IPS-20b (cell line): ENCODE results near the gene DMRTC1.
"Not testable (repeated sequence)": the region's sequence is repeated elsewhere in the genome, so short reads cannot be mapped to it uniquely, and the experiment has no call there.

Experiments
- H3K27ac ChIP-seq: one replicate; pipeline ENCODE4 v1.5.1; 2013; ENCODE audit warnings: low read length
- H3K27me3 ChIP-seq: 2 replicates; pipeline ENCODE4 v1.6.1; 2013; ENCODE audit warnings: mild to moderate bottlenecking, low read length, inconsistent platforms; ENCODE audit not compliant: insufficient read depth
- H3K36me3 ChIP-seq: 2 replicates; pipeline ENCODE4 v1.6.1; 2013; ENCODE audit warnings: low read depth, mild to moderate bottlenecking, inconsistent platforms, low read length, moderate library complexity; ENCODE audit not compliant: insufficient read depth
- H3K4me1 ChIP-seq: 2 replicates; pipeline ENCODE4 v1.6.1; 2013; ENCODE audit warnings: mild to moderate bottlenecking, control low read depth, inconsistent platforms, low read length, moderate library complexity; ENCODE audit not compliant: insufficient read depth
- H3K4me3 ChIP-seq: 2 replicates; pipeline ENCODE4 v1.5.1; 2013; ENCODE audit warnings: mild to moderate bottlenecking, low read length, inconsistent platforms
- H3K9ac ChIP-seq: 2 replicates; pipeline ENCODE4 v1.6.1; 2013; ENCODE audit warnings: low read depth, mild to moderate bottlenecking, inconsistent platforms, low read length, moderate library complexity
- H3K9me3 ChIP-seq: 2 replicates; pipeline ENCODE4 v1.6.1; 2013; ENCODE audit warnings: mild to moderate bottlenecking, low read depth, low read length, inconsistent platforms; ENCODE audit not compliant: insufficient read depth

Gene DMRTC1, protein sequence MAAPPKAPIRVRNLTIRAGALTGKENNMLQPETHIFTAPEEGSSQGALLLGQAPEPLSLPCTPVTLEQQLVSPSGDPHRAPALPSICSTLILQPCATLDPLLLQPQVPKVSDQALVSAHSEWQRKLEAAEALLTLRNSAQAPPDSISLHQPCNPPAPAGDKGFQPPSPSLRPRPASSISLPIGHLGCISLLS

DNA sequence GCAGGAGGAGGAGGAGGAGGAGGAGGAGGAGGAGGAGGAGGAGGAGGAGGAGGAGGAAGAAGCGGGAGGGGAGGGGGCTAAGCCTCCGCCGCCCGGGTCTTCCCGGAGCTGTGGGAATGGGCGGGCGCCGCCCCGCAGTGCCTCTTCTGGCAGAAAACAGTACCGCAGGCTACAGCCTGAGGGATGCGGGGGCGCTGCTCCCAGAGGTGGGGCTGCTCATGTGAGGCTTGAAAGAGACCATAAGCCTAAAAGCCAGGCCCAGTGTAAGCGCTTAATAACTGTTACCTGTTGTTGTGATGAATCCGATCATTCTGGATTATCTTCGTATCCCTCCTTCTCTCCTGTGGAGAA lies at the start of gene DMRTC1:
Gene DMRTC1, minus strand, starts transcription at position 19 of the 351 bp plus-strand sequence. CDS start 68,143 bp downstream, outside the sequence.
- H3K9me3 ChIP-seq, H3K27ac ChIP-seq, H3K27me3 ChIP-seq, H3K9ac ChIP-seq, H3K36me3 ChIP-seq, H3K4me1 ChIP-seq, H3K4me3 ChIP-seq: not testable (repeated sequence)

- not testable (repeated sequence) for H3K4me1 ChIP-seq, H3K27me3 ChIP-seq, H3K9me3 ChIP-seq, H3K27ac ChIP-seq, H3K9ac ChIP-seq, H3K4me3 ChIP-seq, H3K36me3 ChIP-seq
Observed at GRCh38 chrX:72980894-72981469, 37.3 kb upstream of the DMRTC1 start.

GRCh38 chrX:72974885-72975284 lies 31.2 kb upstream of the DMRTC1 start:
- H3K27ac ChIP-seq, H3K9ac ChIP-seq, H3K27me3 ChIP-seq, H3K9me3 ChIP-seq, H3K36me3 ChIP-seq, H3K4me3 ChIP-seq, H3K4me1 ChIP-seq: not testable (repeated sequence)

DNA sequence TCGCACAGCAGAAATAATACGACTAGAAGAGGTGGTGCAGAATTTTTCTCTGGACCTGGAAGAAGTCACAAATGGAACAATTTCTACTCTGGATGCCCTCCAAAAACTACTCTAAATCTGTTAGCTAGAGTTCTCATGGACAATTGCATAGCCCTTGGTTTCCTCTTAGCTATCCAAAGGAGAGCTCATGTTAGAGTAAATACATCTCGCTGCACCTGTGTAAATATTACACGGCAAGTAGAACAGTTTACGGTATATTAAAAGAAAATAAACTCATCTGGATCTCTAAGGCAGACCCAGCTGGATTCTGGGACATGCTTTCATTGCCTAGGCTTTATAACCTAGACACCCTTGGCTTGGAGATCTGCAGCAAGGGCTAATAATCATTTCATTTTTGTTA lies 28.2 kb upstream of the DMRTC1 start:
- not testable (repeated sequence) for H3K36me3 ChIP-seq, H3K4me1 ChIP-seq, H3K9ac ChIP-seq, H3K9me3 ChIP-seq, H3K27ac ChIP-seq, H3K27me3 ChIP-seq, H3K4me3 ChIP-seq

GRCh38 chrX:72959971-72960370 lies 16.3 kb upstream of the DMRTC1 start:
- H3K4me1 ChIP-seq, result not testable (repeated sequence)

DNA sequence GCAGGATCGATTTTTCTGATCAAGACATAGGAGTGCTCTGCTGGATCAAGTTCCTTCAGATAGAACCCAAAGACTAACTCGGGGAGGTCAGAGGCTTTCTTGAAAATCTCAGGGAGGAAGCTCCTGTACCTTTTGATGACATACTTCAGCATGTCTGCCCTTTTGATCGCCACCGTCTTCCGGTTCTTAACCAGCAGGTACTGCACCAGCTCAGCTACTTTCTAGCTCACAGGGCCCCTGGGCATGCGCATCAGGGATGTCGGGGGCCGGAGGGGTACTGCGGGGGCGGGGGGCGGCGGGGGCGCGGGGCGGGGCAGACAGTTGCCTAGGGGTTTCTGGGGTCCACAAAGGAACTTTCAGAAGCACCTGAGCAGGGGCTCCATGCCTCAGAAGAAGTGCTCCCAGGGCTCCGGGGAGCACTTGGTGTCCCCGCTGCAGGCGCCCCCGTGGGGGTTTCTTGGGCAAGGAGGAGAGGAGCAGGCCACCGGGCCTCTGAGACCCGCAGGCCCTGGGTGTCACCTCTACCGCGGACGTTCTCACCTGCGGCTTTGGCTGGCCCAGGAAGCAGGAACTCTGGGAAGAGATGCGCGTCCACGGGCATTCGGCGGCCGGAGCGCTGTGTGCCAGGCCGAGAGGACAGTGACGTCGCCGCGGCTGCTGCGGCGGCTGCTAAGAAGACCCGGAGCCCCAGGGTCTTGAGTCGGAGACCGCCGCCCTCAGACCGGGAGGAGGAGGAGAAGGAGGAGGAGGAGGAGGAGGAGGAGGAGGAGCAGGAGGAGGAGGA lies 410 bp downstream of the DMRTC1 start:
- not testable (repeated sequence) for H3K4me1 ChIP-seq, H3K9ac ChIP-seq, H3K36me3 ChIP-seq, H3K4me3 ChIP-seq, H3K27ac ChIP-seq, H3K9me3 ChIP-seq, H3K27me3 ChIP-seq

More at GRCh38 chrX:72959971-72960370, 16.3 kb upstream of the DMRTC1 start:
- H3K36me3 ChIP-seq, H3K4me3 ChIP-seq, H3K9ac ChIP-seq, H3K27ac ChIP-seq, H3K27me3 ChIP-seq, H3K9me3 ChIP-seq: not testable (repeated sequence)

GRCh38 chrX:72942272-72942671 lies 1.4 kb downstream of the DMRTC1 start:
- H3K27me3 ChIP-seq, H3K36me3 ChIP-seq, H3K4me1 ChIP-seq, H3K9ac ChIP-seq, H3K4me3 ChIP-seq, H3K9me3 ChIP-seq, H3K27ac ChIP-seq: not testable (repeated sequence)

DNA sequence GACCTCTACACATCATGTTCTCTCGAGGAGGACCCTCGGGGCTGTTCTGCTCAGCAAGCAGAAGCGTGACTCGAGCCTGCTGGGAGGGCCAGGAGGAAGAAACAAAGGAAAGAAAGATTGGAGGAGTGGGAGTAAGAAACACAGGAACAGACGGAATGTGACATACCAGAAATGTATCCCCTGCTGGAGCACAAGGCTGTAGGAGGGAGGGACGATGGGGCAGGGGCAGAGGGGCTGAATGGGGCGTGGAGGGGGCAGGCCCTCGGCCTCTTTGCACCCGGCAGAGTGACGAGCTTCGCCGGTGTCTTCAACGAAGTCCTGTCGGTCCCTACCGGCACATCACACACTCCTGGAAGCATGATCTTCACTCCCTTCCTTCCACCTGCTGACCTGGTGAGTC lies 5.7 kb downstream of the DMRTC1 start, which contains the start of gene FAM236A:
Gene FAM236A, plus strand, starts transcription at position 301 of the 400 bp plus-strand sequence. Its CDS starts 57 bp downstream, at position 358.
- H3K36me3 ChIP-seq, H3K27ac ChIP-seq, H3K9ac ChIP-seq, H3K4me3 ChIP-seq, H3K27me3 ChIP-seq, H3K9me3 ChIP-seq, H3K4me1 ChIP-seq: not testable (repeated sequence)

- H3K9me3 ChIP-seq, H3K9ac ChIP-seq, H3K4me3 ChIP-seq, H3K4me1 ChIP-seq, H3K27ac ChIP-seq, H3K27me3 ChIP-seq, H3K36me3 ChIP-seq: not testable (repeated sequence)
Observed at GRCh38 chrX:72936882-72937455, 6.7 kb downstream of the DMRTC1 start.

DNA sequence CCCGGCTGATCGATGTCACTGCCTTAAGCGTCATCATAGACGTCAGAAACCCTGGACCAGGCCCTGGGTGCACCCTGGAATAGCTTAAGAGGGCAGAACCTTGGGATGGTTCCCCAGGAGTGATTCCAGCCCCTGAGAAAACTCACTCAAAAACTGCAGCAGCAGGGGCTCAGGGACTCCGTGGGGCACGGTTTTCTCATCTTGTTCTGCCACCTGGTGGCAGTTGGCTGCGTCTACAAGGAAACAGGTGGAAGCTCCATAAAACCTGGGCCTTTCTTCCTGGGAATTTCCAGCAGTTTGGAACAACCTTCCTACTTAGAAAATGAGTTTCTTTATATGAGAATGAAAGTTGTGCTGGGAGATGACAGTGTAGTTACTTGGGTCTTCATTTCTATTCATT lies 7.2 kb downstream of the DMRTC1 start:
- not testable (repeated sequence) for H3K4me3 ChIP-seq, H3K27ac ChIP-seq, H3K4me1 ChIP-seq, H3K27me3 ChIP-seq, H3K9ac ChIP-seq, H3K9me3 ChIP-seq, H3K36me3 ChIP-seq

GRCh38 chrX:72932283-72932682 lies 11.4 kb downstream of the DMRTC1 start:
- H3K9ac ChIP-seq, H3K27ac ChIP-seq, H3K27me3 ChIP-seq, H3K4me3 ChIP-seq, H3K4me1 ChIP-seq, H3K36me3 ChIP-seq, H3K9me3 ChIP-seq: not testable (repeated sequence)

- not testable (repeated sequence) for H3K27ac ChIP-seq, H3K4me1 ChIP-seq, H3K4me3 ChIP-seq, H3K27me3 ChIP-seq, H3K9me3 ChIP-seq, H3K36me3 ChIP-seq, H3K9ac ChIP-seq
Observed at GRCh38 chrX:72916096-72916495, 27.5 kb downstream of the DMRTC1 start.
